Parathyroid adenoma (tissue), 2 donors: ENCODE results near the gene INPP5A.

ENCODE experiments used
- H2AFZ ChIP-seq: fragments of 300-600 bp; sonication (generic); one replicate; pipeline ENCODE4 v1.7.0; 2017; ENCODE audit warnings: antibody characterized with exemption, mild to moderate bottlenecking
- H3K27ac ChIP-seq: fragments of 300-600 bp; sonication (generic); one replicate; pipeline ENCODE4 v1.7.0; 2017
- H3K27me3 ChIP-seq: fragments of 300-600 bp; sonication (generic); one replicate; pipeline ENCODE4 v1.7.0; 2017; ENCODE audit warnings: low read length; ENCODE audit not compliant: control insufficient read depth, insufficient read depth
- H3K36me3 ChIP-seq: fragments of 300-600 bp; sonication (generic); one replicate; pipeline ENCODE4 v1.7.0; 2017; ENCODE audit warnings: low read length; ENCODE audit not compliant: control insufficient read depth, insufficient read depth
- H3K4me1 ChIP-seq: fragments of 300-600 bp; sonication (generic); one replicate; pipeline ENCODE4 v1.7.0; 2017; ENCODE audit warnings: control low read depth
- H3K4me2 ChIP-seq: fragments of 300-600 bp; sonication (generic); one replicate; pipeline ENCODE4 v1.7.0; 2017; ENCODE audit warnings: low read length
- H3K4me3 ChIP-seq: fragments of 300-600 bp; sonication (generic); one replicate; pipeline ENCODE4 v1.7.0; 2017; ENCODE audit warnings: low read depth, low read length
- H3K79me2 ChIP-seq: fragments of 300-600 bp; sonication (generic); one replicate; pipeline ENCODE4 v1.7.0; 2017; ENCODE audit warnings: control low read depth
- H3K9ac ChIP-seq: fragments of 300-600 bp; sonication (generic); one replicate; pipeline ENCODE4 v1.7.0; 2017; ENCODE audit warnings: mild to moderate bottlenecking
- H3K9me3 ChIP-seq: fragments of 300-600 bp; sonication (generic); one replicate; pipeline ENCODE4 v1.7.0; 2017; ENCODE audit warnings: low read length; ENCODE audit not compliant: control insufficient read depth
- CTCF ChIP-seq: fragments of 300-600 bp; sonication (generic); IDR thresholded peaks from one replicate; pipeline ENCODE4 v1.7.0; 2017; ENCODE audit warnings: antibody characterized with exemption, mild to moderate bottlenecking
- donor health status: primary hyperparathyroidism.

Gene INPP5A

DNA sequence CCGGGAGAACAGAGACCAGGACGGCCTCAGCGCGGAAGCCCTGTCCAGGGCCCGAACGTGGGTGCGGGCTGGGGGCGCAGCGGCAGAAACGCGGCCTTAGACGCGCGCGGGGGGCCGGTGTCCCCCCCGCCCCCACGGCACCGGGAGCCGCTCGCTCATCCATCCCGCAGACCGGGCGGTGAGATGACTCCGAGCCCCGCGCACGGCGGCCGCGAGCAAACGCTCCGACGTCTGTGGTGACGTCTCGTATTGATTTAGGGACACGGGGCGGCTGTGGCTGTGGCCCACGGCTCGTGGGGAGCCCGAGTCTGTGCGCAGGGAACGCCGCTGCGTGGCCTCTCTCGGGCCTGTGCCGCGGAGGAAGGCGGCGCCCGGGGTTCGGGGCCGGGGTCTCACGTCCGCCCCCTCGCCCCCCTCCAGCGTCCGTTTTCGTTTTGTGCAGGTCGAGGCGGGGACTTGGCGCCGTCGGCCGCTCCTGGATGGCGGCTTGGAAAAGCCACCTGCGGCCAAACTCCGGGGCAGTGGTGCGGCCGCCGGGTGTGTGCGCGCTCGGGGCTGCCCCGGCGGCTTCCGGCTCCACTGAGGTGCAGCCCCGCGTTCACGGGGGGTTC lies 249.4 kb downstream of the INPP5A start:
- Histone ChIP-seq H3K4me3 (no peak overlapping the region), H3K36me3 (no peaks in the 10 kb centered on the region), H2AFZ (no peak overlapping the region), H3K27me3 (peaks cover 4% of the 10 kb centered on the region), H3K9me3 (no peaks in the 10 kb centered on the region), H3K79me2 (no peaks in the 10 kb centered on the region), H3K4me1 (no peaks in the 10 kb centered on the region), H3K4me2 (no peak overlapping the region), H3K9ac (no peak overlapping the region), H3K27ac (no peak overlapping the region)
- TF ChIP-seq CTCF, result no peak

- no peak overlapping the region for H2AFZ ChIP-seq
- no peaks in the 10 kb centered on the region for H3K79me2 ChIP-seq
- no peak for TF ChIP-seq CTCF
- no peaks in the 10 kb centered on the region for H3K9me3 ChIP-seq
- no peak overlapping the region for H3K4me2 ChIP-seq
- no peak overlapping the region for H3K9ac ChIP-seq
- H3K27ac ChIP-seq, result no peak overlapping the region
- no peak overlapping the region for H3K4me3 ChIP-seq
- H3K27me3 ChIP-seq, result peaks cover 4% of the 10 kb centered on the region
- no peaks in the 10 kb centered on the region for H3K4me1 ChIP-seq
- H3K36me3 ChIP-seq, result no peaks in the 10 kb centered on the region
Observed at GRCh38 chr10:132787495-132788179, 250.1 kb downstream of the INPP5A start.

DNA sequence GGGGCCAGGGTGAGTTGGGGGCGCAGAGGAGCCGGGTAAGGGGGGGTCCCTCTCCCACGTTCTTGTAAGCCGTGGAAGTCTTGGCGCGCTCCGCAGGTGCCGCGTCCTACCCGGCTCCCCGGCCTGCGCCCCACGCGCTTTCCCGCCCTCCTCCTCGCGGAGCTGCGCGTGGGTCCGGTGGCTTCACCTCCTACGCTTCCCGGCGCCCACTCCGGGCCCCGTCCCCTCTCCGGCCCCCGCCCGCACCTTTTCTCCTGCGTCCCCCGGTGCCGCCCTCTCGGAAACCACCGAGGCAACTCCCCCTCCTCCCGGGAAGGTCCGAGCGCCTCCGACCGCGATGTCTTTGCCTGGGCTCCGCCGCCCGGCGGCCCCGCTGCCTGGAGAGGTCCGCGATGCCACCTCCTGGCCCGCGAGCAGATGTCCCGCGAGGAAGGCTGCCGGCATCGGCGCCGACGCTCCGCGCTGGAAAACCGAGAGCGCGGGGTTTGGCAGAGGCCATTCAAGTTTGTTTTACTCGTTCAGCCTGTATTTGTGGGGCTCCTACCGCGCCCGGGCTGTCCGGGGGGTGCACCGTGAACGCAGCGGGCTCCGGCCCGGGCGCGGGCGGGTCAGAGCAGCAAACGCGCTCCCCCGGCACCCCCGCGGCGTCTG lies 250.7 kb downstream of the INPP5A start:
- H2AFZ ChIP-seq, result no peak overlapping the region
- no peak for TF ChIP-seq CTCF
- no peaks in the 10 kb centered on the region for H3K79me2 ChIP-seq
- peaks cover 4% of the 10 kb centered on the region for H3K27me3 ChIP-seq
- H3K4me2 ChIP-seq, result no peak overlapping the region
- no peak overlapping the region for H3K4me3 ChIP-seq
- H3K4me1 ChIP-seq, result no peaks in the 10 kb centered on the region
- H3K9ac ChIP-seq, result no peak overlapping the region
- H3K27ac ChIP-seq, result no peak overlapping the region
- no peaks in the 10 kb centered on the region for H3K9me3 ChIP-seq
- no peaks in the 10 kb centered on the region for H3K36me3 ChIP-seq

DNA sequence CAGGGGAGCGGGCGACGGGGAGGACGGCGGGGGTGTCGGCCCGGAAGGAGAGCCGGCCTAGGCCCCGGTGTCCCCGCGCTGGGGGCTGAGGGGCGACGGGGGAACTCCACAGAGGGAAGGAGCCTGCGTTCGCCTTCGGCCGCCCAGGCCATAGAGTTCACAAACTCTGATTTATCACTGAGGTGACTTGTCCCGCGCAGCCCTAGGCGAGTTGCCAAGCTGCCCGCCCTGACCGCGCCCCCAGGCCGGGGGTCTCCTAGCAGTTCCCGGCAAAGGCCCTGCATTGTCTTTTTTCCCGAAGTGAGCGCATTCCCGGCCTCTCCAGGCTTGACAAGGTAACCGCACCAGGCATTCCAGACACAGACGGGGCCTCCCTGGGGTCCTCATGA lies 251.2 kb downstream of the INPP5A start:
- no peak for TF ChIP-seq CTCF
- H3K79me2 ChIP-seq, result no peaks in the 10 kb centered on the region
- no peaks in the 10 kb centered on the region for H3K9me3 ChIP-seq
- H3K9ac ChIP-seq, result no peak overlapping the region
- H2AFZ ChIP-seq, result no peak overlapping the region
- peaks cover 4% of the 10 kb centered on the region for H3K27me3 ChIP-seq
- no peaks in the 10 kb centered on the region for H3K36me3 ChIP-seq
- no peak overlapping the region for H3K4me2 ChIP-seq
- no peaks in the 10 kb centered on the region for H3K4me1 ChIP-seq
- H3K4me3 ChIP-seq, result no peak overlapping the region
- no peak overlapping the region for H3K27ac ChIP-seq
